Measurements from ENCODE around the gene GLS2.
"Not testable (repeated sequence)": the region's sequence is repeated elsewhere in the genome, so short reads cannot be mapped to it uniquely, and the experiment has no call there.

Gene GLS2

DNA sequence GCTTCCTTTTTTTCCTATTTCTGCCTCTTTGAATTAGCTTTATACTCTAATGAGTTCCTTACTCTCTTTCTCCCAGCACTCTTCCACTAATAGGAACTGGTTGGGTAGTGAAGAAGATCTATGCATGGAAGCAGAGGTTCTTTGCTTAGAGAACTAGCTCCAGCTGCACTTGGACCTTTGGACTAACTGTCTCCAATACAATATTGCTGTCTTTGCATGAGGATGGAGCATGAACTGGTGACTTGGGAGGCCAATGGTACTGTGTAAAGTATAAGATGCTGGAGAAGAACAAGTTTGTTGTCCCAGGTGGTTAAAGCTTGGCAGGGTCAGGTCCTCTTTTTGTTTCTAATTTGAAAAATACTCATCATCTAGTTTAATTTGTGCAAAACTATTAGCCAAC lies 2.4 kb upstream of the GLS2 start:
- DNase-seq (ENCODE audit: low read depth), result no peak

GRCh38 chr12:56487448-56488040 lies 417 bp downstream of the GLS2 start:
- no peak for DNase-seq (ENCODE audit: low read depth)

DNA sequence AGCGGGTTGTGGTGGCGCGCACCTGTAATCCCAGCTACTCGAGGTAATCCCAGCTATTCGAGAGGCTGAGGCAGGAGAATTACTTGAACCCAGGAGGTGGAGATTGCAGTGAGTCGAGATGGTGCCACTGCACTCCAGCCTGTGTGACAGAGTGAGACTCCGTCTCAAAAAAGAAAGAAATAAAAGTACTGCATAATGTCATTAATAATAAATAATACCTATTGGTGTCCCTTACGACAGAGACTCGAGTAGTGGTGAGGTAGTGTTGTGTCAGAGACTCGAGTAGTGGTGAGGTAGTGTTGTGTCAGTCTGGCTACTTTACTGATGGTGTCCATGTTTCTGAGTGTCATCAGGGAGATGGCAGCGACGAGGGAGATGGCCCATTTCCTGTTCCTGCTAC lies 1.3 kb downstream of the GLS2 start:
- no peak for DNase-seq (ENCODE audit: low read depth)

DNA sequence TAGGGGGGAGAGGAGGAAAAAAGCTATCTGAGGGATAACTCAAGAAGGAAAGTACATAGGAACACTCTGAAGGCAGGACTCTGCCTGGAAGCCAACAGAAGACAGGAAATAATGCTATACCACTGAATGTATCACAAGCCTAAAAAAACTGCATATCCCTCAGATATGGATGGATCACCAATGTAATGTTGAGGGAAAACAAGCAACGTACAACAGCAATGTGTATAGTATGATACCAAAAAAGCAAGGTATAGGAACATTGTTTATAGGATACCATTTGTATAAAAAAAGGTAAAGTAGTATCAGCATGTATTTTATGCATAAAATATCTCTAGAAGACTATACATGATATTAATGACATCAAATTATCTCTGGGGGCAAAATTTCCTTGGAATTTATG lies 3.4 kb downstream of the GLS2 start:
- no peak for DNase-seq (ENCODE audit: low read depth)

DNA sequence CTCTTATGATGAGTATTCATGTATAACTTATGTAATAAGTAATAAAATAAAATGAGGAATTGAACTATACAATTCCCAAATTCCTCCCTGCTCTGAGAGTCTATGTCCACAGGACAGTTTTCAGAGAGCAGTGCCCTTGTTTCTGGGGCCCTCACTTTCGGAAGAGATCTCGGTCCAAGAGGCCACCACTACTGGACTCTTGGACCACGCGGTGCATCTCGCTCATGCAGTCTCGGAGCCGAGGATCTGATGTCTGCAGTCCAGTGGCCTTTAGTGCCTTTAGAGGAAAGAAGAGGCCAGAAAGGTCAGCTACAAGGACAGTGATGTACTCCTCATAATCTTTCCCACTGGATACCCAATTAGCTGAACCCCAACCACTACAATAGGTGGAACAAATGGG lies 8.3 kb downstream of the GLS2 start:
- DNase-seq (ENCODE audit: low read depth), result no peak

DNA sequence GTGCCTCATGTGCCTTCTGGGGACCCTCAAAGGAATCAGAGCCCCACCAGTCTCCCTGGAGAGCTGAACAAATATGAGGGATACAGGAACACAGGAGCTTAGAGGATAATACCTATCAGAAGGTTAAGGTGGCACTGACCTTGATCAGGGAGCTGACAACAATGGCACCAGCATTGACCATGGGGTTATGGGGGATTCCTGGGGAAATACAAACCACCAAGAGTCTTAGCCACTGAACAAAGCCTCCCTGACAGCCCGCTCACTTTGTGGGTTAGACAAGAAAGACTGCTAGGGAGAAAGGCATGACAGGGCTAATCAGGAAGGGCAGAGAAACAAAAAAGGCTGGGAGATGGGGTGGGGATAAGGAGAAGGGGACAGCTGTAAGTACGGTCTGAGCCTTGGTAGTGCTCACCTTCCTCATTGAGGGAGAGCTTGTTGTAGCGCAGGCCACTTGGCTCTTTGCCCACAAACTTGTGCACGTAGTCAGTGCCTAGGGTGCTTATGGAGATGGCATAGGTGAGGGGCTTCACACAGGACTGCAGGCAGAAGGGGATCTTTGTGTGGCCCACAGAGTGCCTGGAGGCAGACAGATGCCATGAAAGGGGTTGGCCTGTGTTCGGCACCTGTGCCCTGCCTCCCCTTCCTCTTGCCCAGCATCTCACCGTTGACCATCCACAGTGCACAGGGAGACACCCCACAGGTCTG lies 10.3 kb downstream of the GLS2 start:
- DNase-seq (ENCODE audit: low read depth), result no peak

- DNase-seq (ENCODE audit: low read depth), result no peak
These were observed 11.0 kb downstream of the GLS2 start for GRCh38 chr12:56476972-56477432.

- no peak for DNase-seq (ENCODE audit: low read depth)
These were observed 11.8 kb downstream of the GLS2 start for GRCh38 chr12:56476143-56476542.

DNA sequence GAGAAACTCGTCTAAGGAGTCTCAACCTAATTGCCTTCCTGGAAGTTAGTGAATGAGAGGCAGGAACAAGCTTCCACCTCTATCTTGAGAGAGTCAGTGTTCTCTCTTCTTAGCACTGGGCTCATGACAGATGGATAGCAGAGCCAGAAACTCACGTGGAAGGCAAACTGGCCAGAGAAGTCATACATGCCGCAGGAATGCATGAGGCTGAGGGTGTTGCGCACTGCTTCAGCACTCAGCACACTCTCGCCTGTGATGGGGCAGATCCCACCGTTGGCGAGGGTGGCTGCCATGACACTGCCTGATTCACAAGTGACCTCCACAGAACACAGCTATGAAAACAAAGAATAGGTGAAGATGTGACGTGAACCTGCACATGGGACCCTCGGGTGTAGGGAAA lies 13.6 kb downstream of the GLS2 start:
- no peak for DNase-seq (ENCODE audit: low read depth)

DNA sequence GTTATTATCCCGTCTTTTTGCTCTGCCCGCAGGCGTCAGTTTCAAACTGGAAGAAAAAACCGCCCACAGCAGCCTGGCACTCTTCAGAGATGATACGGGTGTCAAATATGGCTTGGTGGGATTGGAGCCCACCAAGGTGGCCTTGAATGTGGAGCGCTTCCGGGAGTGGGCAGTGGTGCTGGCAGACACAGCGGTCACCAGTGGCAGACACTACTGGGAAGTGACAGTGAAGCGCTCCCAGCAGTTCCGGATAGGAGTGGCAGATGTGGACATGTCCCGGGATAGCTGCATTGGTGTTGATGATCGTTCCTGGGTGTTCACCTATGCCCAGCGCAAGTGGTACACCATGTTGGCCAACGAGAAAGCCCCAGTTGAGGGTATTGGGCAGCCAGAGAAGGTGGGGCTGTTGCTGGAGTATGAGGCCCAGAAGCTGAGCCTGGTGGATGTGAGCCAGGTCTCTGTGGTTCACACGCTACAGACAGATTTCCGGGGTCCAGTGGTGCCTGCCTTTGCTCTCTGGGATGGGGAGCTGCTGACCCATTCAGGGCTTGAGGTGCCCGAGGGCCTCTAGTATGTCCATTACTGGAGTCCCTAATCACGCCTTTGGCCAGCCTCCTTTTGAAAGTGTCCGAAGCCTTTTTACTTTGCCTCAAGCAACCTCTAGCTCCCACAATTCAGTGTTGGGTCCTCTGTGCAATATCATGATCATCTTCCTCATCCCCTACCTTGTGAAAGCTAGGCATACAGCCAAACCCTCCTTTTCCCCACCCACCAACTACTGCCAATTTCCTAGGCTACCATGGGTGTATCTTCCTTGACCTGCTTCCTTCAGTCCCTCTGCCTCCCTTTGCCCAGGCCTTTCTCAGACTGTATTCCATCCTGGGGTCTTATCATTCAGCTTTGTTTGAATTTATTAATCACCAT lies 18.7 kb downstream of the GLS2 start:
- no peak for DNase-seq (ENCODE audit: low read depth)

- peak; percentile 80 for DNase-seq (ENCODE audit: low read depth)
These were observed 19.6 kb downstream of the GLS2 start, which contains the start of gene SPRYD4 for GRCh38 chr12:56468216-56469006. SPRYD4 (plus strand) TSS chr12:56468578; CDS start chr12:56468592, 14 bp downstream.

GRCh38 chr12:56462565-56462964 lies 25.4 kb downstream of the GLS2 start:
- DNase-seq (ENCODE audit: low read depth), result no peak

GRCh38 chr12:56461235-56462159 lies 26.5 kb downstream of the GLS2 start:
- peak; percentile 18 for DNase-seq (ENCODE audit: low read depth)

DNA sequence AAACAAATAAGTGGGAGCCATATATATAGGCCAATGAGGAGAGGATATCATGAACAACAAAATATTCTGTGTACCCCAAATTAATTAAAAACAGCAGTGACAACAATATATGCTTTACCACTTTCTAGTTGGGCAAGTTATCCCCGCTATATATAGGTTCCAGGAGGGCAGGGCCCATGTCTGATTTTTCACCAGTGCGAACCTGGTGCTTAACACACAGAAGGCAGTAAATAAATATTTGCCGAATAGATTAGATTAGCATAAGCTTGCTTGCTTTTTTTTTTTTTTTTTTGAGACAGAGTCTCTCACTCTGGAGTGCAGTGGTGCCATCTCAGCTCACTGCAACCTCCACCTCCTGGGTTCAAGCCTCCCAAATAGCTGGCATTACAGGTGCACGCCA lies 30.1 kb downstream of the GLS2 start:
- no peak for DNase-seq (ENCODE audit: low read depth)

GRCh38 chr12:56454557-56454956 lies 33.4 kb downstream of the GLS2 start, which contains the start of gene MIP:
MIP (minus strand) TSS chr12:56454657; CDS start chr12:56454613, 44 bp downstream.
- no peak for DNase-seq (ENCODE audit: low read depth)

- DNase-seq (ENCODE audit: low read depth), result no peak
These were observed 36.8 kb downstream of the GLS2 start for GRCh38 chr12:56451147-56451546.

DNA sequence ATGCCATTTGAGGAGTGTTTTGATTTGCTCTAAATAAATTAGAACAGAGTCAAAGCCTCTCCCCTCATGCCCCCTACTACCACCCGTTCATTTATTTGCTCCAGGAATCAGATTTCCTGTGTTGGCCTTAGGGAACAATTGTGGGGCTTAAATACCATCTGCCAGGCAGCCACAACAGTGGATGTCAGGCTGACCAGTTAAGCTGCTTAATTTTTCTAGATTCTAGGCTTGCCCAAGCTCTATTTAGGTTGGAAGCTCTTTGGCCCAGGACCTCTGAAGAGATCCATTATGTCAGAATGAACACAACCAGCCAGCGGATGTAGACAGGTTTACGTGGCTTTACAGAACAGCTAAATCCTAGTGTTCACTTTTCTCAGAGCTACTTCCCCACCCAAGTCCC lies 37.7 kb downstream of the GLS2 start:
- no peak for DNase-seq (ENCODE audit: low read depth)

DNA sequence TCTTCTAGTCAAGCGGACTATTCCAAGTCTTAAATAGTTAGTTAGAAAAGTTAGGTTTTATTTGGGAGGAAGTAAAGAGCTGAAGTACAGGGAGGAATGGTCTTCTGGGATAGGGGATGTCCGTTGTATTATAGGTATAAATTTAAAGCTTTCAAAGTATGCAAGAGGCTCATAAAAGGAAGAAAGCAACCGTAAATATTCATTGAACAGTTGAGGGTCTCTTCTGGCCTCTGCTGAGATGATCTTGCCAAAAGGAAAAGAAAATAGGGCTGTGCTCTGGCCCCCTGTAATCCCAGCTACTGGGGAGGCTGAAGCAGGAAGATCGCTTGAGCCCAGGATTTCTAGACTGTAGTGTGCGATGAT lies 38.4 kb downstream of the GLS2 start:
- DNase-seq (ENCODE audit: low read depth), result no peak

- DNase-seq (ENCODE audit: low read depth), result peak; percentile 85
These were observed 38.9 kb downstream of the GLS2 start, which contains the start of gene TIMELESS for GRCh38 chr12:56448860-56449621. TIMELESS (minus strand) TSS chr12:56449426; CDS start chr12:56434170, 15,256 bp downstream.

GRCh38 chr12:56443208-56443607 lies 44.8 kb downstream of the GLS2 start:
- DNase-seq (ENCODE audit: low read depth), result not testable (repeated sequence)

Measured in stromal cell of bone marrow (primary cell).